ENCODE results near the gene SLC29A3.

DNA sequence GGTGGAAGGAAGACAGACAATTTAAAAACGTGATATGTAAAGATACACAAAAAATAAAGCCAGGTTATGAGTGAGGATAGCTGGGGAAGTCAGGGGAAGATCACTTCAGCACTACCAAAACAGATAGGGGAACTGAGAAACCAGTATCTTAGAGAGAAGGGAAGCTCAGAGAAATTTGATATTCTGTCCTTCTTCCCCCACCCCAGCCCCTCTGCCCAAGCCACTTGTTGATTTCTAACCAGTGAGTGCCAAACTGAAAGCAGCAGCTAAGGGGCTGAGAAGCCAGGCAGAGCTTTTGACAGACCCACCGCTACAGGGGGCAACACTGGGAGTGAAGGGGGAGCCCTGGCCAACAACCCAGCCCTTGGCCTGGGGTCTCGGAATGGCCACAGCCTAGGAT is 9.1 kb upstream of the SLC29A3 start:
- TF ChIP-seq, protein P1, sequence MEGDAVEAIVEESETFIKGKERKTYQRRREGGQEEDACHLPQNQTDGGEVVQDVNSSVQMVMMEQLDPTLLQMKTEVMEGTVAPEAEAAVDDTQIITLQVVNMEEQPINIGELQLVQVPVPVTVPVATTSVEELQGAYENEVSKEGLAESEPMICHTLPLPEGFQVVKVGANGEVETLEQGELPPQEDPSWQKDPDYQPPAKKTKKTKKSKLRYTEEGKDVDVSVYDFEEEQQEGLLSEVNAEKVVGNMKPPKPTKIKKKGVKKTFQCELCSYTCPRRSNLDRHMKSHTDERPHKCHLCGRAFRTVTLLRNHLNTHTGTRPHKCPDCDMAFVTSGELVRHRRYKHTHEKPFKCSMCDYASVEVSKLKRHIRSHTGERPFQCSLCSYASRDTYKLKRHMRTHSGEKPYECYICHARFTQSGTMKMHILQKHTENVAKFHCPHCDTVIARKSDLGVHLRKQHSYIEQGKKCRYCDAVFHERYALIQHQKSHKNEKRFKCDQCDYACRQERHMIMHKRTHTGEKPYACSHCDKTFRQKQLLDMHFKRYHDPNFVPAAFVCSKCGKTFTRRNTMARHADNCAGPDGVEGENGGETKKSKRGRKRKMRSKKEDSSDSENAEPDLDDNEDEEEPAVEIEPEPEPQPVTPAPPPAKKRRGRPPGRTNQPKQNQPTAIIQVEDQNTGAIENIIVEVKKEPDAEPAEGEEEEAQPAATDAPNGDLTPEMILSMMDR (IDR thresholded peaks at IDR 0.05 in 2 of 3, conservative IDR thresholded peaks at IDR 0.05 in 1 of 3; ENCODE audit: borderline replicate concordance in 1 of 3, insufficient read depth in 1 of 3, low read depth in 2 of 3, low read length in 2 of 3) = no peak
- TF ChIP-seq, protein P2, sequence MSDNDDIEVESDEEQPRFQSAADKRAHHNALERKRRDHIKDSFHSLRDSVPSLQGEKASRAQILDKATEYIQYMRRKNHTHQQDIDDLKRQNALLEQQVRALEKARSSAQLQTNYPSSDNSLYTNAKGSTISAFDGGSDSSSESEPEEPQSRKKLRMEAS (IDR thresholded peaks at IDR 0.05) = no peak
- no peak for TF ChIP-seq POLR2A (IDR thresholded peaks at IDR 0.05; ENCODE audit: borderline replicate concordance, extremely low read depth, insufficient read depth, insufficient read length)
